ENCODE results near the gene KLF1. TPM values are rescaled to one million over a fixed set of nuclear protein-coding genes. Genes with fewer than 3 reads are reported as not detected.
"Not testable (repeated sequence)": the region's sequence is repeated elsewhere in the genome, so short reads cannot be mapped to it uniquely, and the experiment has no call there.

KLF1 gene
- total RNA-seq, 4 donors from 2014 or later = not detected

- Histone ChIP-seq H3K9me3 (no peaks in the 10 kb centered on the region), H3K27me3 (no peaks in the 10 kb centered on the region), H3K27ac (peak overlapping the region; percentile 83 to 96 (median 88)), H3K4me1 (peaks cover 10 to 15% of the 10 kb centered on the region in 2 donors), H3K36me3 (peaks cover 0 to 37% of the 10 kb centered on the region in 2 donors), H3K4me3 (peak overlapping the region; percentile 79 to 98 (median 84))
- peak in 1 of 2 donors; percentile 50 for DNase-seq
- ATAC-seq = no peak
- intact Hi-C loops (cut with DNase I; ENCODE audit: low total_unique reads) (loop anchor here (1.0 kb wide), 1 partner anchor 42 kb away; the partner anchor contains the start of gene FARSA), in situ Hi-C loops (cut with MboI; ENCODE audit: low sequenced_read_pairs in 4 of 4) (no loop called here)
- TF ChIP-seq CTCF (IDR thresholded peaks at IDR 0.05 in 4 of 5, conservative IDR thresholded peaks at IDR 0.05 in 1 of 5) (no peak), POLR2A (IDR thresholded peaks at IDR 0.05) (no peak)
These were observed 4.6 kb upstream of the KLF1 start for GRCh38 chr19:12891553-12892021.

GRCh38 chr19:12890787-12891552, 4.0 kb upstream of the KLF1 start, which contains the start of gene GCDH:
Gene GCDH, plus strand, starts transcription at chr19:12891160. Its CDS starts 145 bp downstream, at chr19:12891305.
- peaks cover 0 to 5% (median under 1%) of the 10 kb centered on the region in 3 donors for H3K27me3 ChIP-seq
- peak; percentile 98 to 99 for ATAC-seq
- H3K27ac ChIP-seq = peak within 1 kb of the TSS; percentile 83 to 96 (median 88)
- peak; percentile 91 to 94 for TF ChIP-seq POLR2A (IDR thresholded peaks at IDR 0.05)
- peak in 1 of 5 experiments; percentile 34 for TF ChIP-seq CTCF (IDR thresholded peaks at IDR 0.05 in 4 of 5, conservative IDR thresholded peaks at IDR 0.05 in 1 of 5)
- peak; percentile 98 to 99 for DNase-seq
- H3K9me3 ChIP-seq = no peaks in the 10 kb centered on the region
- H3K36me3 ChIP-seq = peaks cover 0 to 30% of the 10 kb centered on the region in 2 donors
- peaks cover 10 to 18% of the 10 kb centered on the region in 2 donors for H3K4me1 ChIP-seq
- in situ Hi-C loops (cut with MboI; ENCODE audit: low sequenced_read_pairs in 4 of 4) = no loop called here
- peak within 1 kb of the TSS; percentile 79 to 98 (median 84) for H3K4me3 ChIP-seq
- intact Hi-C loops (cut with DNase I; ENCODE audit: low total_unique reads) = loop anchor here (1.0 kb wide), 2 partner anchors 42 to 260 kb away; partner anchors contain the start of gene FARSA

GRCh38 chr19:12890299-12890786, 3.3 kb upstream of the KLF1 start:
- H3K27me3 ChIP-seq; in situ Hi-C loops (cut with MboI; ENCODE audit: low sequenced_read_pairs in 4 of 4); ATAC-seq; H3K9me3 ChIP-seq; DNase-seq: not testable (repeated sequence)
- intact Hi-C loops (cut with DNase I; ENCODE audit: low total_unique reads) = loop anchor here (1.0 kb wide), 1 partner anchor 261 kb away; no protein-coding TSS in a partner anchor
- H3K4me3 ChIP-seq = peak overlapping the region; percentile 23 to 87 (median 64)
- peaks cover 10 to 22% of the 10 kb centered on the region in 2 donors for H3K4me1 ChIP-seq
- H3K36me3 ChIP-seq = peaks cover 0 to 27% of the 10 kb centered on the region in 2 donors
- peak overlapping the region; percentile 83 to 96 (median 88) for H3K27ac ChIP-seq

GRCh38 chr19:12888006-12888603, 1.1 kb upstream of the KLF1 start:
- Histone ChIP-seq H3K4me3 (no peak overlapping the region), H3K9me3 (no peaks in the 10 kb centered on the region), H3K4me1 (peaks cover 10 to 33% of the 10 kb centered on the region in 2 donors), H3K36me3 (peaks cover 0 to 4% of the 10 kb centered on the region in 2 donors), H3K27ac (no peak overlapping the region), H3K27me3 (peaks cover 8 to 28% (median 15%) of the 10 kb centered on the region in 3 donors)
- ATAC-seq (no peak), DNase-seq (no peak)
- in situ Hi-C loops (cut with MboI; ENCODE audit: low sequenced_read_pairs in 4 of 4) = loop anchor here in 1 of 4 donors (10.0 kb wide), 1 partner anchor 77 kb away; the partner anchor contains the start of gene DAND5
- no peak for TF ChIP-seq POLR2A (IDR thresholded peaks at IDR 0.05)
- intact Hi-C loops (cut with DNase I; ENCODE audit: low total_unique reads) = no loop called here

- no peak for TF ChIP-seq CTCF (IDR thresholded peaks at IDR 0.05 in 4 of 5, conservative IDR thresholded peaks at IDR 0.05 in 1 of 5)
- TF ChIP-seq POLR2A (IDR thresholded peaks at IDR 0.05) = no peak
- Histone ChIP-seq H3K4me3 (no peak overlapping the region), H3K9me3 (no peaks in the 10 kb centered on the region), H3K27ac (no peak overlapping the region), H3K4me1 (peaks cover under 1 to 29% of the 10 kb centered on the region in 2 donors), H3K36me3 (no peaks in the 10 kb centered on the region), H3K27me3 (peaks cover 8 to 28% (median 15%) of the 10 kb centered on the region in 3 donors)
- no peak for ATAC-seq
- intact Hi-C loops (cut with DNase I; ENCODE audit: low total_unique reads) = no loop called here
- in situ Hi-C loops (cut with MboI; ENCODE audit: low sequenced_read_pairs in 4 of 4) = loop anchor here in 1 of 4 donors (10.0 kb wide), 1 partner anchor 78 kb away; the partner anchor contains the start of gene DAND5
- DNase-seq = no peak
These were observed 391 bp downstream of the KLF1 start for GRCh38 chr19:12886651-12886968.
